Astrocyte (in vitro differentiated cells and primary cell): ENCODE results near the gene RAD21L1. TPM values are rescaled to one million over a fixed set of nuclear protein-coding genes. Genes with fewer than 3 reads are reported as not detected.

Experiments
- DNase-seq: peaks from one replicate; pipeline ENCODE4 v3.0.0-alpha.2; 2010; ENCODE audit warnings: low read depth
- FAIRE-seq: peaks from 2 replicates; lab custom pipeline; 2011; peaks lifted over from hg19 to GRCh38; lab: Jason Lieb, UNC
- H2AFZ ChIP-seq: 2 replicates; pipeline ENCODE4 v1.6.0; 2012; ENCODE audit warnings: low read depth, low read length, inconsistent platforms
- H3K27ac ChIP-seq: 2 replicates; pipeline ENCODE4 v1.5.1; 2011; ENCODE audit warnings: low read depth, low read length, inconsistent platforms
- H3K27me3 ChIP-seq: 2 replicates; pipeline ENCODE4 v1.6.0; 2011; ENCODE audit warnings: low read length, inconsistent platforms; ENCODE audit not compliant: insufficient read depth
- H3K36me3 ChIP-seq: 2 replicates; pipeline ENCODE4 v1.5.1; 2011; ENCODE audit warnings: low read length, inconsistent platforms; ENCODE audit not compliant: insufficient read depth
- H3K4me1 ChIP-seq: 2 replicates; pipeline ENCODE4 v1.5.1; 2011; ENCODE audit warnings: low read length, inconsistent platforms; ENCODE audit not compliant: insufficient read depth
- H3K4me2 ChIP-seq: 2 replicates; pipeline ENCODE4 v1.6.0; 2012; ENCODE audit warnings: low read length, inconsistent platforms
- H3K4me3 ChIP-seq: 2 replicates; pipeline ENCODE4 v1.5.1; 2011; ENCODE audit warnings: low read depth, mild to moderate bottlenecking, low read length, inconsistent platforms; ENCODE audit not compliant: insufficient read depth
- H3K79me2 ChIP-seq: 2 replicates; pipeline ENCODE4 v1.6.0; 2012; ENCODE audit warnings: mild to moderate bottlenecking, low read length, inconsistent platforms; ENCODE audit not compliant: insufficient read depth
- H3K9ac ChIP-seq: 2 replicates; pipeline ENCODE4 v1.6.0; 2012; ENCODE audit warnings: mild to moderate bottlenecking, low read length, inconsistent platforms
- H3K9me3 ChIP-seq: 2 replicates; pipeline ENCODE4 v1.5.1; 2012; ENCODE audit warnings: low read depth, mild to moderate bottlenecking, low read length, inconsistent platforms; ENCODE audit not compliant: insufficient read depth
- H4K20me1 ChIP-seq: 2 replicates; pipeline ENCODE4 v1.6.0; 2012; ENCODE audit warnings: low read length, inconsistent platforms; ENCODE audit not compliant: insufficient read depth
- H3K27ac Mint-ChIP-seq: one replicate; pipeline ENCODE4 v1.8.0; 2021; ENCODE audit warnings: mild to moderate bottlenecking, mixed read lengths; ENCODE audit not compliant: unreplicated experiment
- H3K27me3 Mint-ChIP-seq: one replicate; pipeline ENCODE4 v1.8.0; 2021; ENCODE audit warnings: low read depth, mixed read lengths; ENCODE audit not compliant: unreplicated experiment
- H3K36me3 Mint-ChIP-seq: one replicate; pipeline ENCODE4 v1.8.0; 2021; ENCODE audit warnings: low read depth, mixed read lengths; ENCODE audit not compliant: unreplicated experiment
- H3K4me1 Mint-ChIP-seq: one replicate; pipeline ENCODE4 v1.8.0; 2021; ENCODE audit warnings: low read depth, mixed read lengths; ENCODE audit not compliant: unreplicated experiment
- H3K4me3 Mint-ChIP-seq: one replicate; pipeline ENCODE4 v1.8.0; 2021; ENCODE audit warnings: mild to moderate bottlenecking, moderate library complexity, mixed read lengths; ENCODE audit not compliant: unreplicated experiment
- H3K9me3 Mint-ChIP-seq: one replicate; pipeline ENCODE4 v1.8.0; 2021; ENCODE audit warnings: mild to moderate bottlenecking, mixed read lengths; ENCODE audit not compliant: unreplicated experiment
- EZH2 ChIP-seq: IDR thresholded peaks from 2 replicates; pipeline ENCODE4 v1.6.1; 2012; ENCODE audit warnings: mild to moderate bottlenecking, low read length, inconsistent platforms; ENCODE audit not compliant: insufficient read depth
- total RNA-seq: library from RNA; stranded (reverse); gene quantifications from 2 replicates; pipeline ENCODE4 v1.2.1, GENCODE V29; 2021
- TF ChIP-seq, protein P1 (sequence below): IDR thresholded peaks from 2 replicates; pipeline ENCODE4 v1.5.1; 2011; ENCODE audit warnings: low read depth, mild to moderate bottlenecking, inconsistent platforms, low read length, moderate library complexity; ENCODE audit not compliant: insufficient read depth

The RAD21L1 gene
- total RNA-seq, 1 donor from 2014 or later: not detected

DNA sequence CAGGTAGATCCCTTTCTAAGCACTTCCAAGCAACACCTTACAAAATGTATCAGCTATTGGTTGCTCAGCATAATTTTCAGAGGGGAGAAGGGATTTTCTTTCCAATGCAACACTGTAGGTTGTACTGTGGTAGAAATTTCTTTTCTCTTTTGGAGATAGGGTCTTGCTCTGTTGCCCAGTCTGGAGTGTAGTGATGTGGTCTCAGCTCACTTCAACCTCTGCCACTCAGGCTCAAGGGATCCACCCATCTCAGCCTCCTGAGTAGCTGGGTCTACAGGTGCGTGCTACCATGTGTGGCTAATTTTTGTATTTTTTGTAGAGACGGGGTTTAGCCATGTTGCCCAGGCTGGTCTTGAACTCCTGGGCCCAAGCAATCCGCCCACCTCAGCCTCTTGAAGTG lies 16.3 kb downstream of the RAD21L1 start:
- no peak for FAIRE-seq
- H3K9me3 Mint-ChIP-seq: no peaks in the 10 kb centered on the region
- H4K20me1 ChIP-seq: no peaks in the 10 kb centered on the region
- no peak for DNase-seq
- peaks cover 4% of the 10 kb centered on the region for H3K4me1 ChIP-seq
- H3K4me2 ChIP-seq: peak overlapping the region; percentile 27
- H3K27me3 ChIP-seq: peaks cover under 1% of the 10 kb centered on the region
- peaks cover 8% of the 10 kb centered on the region for H3K4me1 Mint-ChIP-seq
- no peak for TF ChIP-seq EZH2
- TF ChIP-seq, protein P1, sequence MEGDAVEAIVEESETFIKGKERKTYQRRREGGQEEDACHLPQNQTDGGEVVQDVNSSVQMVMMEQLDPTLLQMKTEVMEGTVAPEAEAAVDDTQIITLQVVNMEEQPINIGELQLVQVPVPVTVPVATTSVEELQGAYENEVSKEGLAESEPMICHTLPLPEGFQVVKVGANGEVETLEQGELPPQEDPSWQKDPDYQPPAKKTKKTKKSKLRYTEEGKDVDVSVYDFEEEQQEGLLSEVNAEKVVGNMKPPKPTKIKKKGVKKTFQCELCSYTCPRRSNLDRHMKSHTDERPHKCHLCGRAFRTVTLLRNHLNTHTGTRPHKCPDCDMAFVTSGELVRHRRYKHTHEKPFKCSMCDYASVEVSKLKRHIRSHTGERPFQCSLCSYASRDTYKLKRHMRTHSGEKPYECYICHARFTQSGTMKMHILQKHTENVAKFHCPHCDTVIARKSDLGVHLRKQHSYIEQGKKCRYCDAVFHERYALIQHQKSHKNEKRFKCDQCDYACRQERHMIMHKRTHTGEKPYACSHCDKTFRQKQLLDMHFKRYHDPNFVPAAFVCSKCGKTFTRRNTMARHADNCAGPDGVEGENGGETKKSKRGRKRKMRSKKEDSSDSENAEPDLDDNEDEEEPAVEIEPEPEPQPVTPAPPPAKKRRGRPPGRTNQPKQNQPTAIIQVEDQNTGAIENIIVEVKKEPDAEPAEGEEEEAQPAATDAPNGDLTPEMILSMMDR: no peak
- peaks cover 8% of the 10 kb centered on the region for H3K27me3 Mint-ChIP-seq
- H3K36me3 ChIP-seq: no peaks in the 10 kb centered on the region
- no peak overlapping the region for H3K4me3 ChIP-seq
- H3K36me3 Mint-ChIP-seq: no peaks in the 10 kb centered on the region
- H3K27ac ChIP-seq: no peak overlapping the region
- no peak overlapping the region for H3K9ac ChIP-seq
- H3K79me2 ChIP-seq: no peaks in the 10 kb centered on the region
- H3K27ac Mint-ChIP-seq: no peak overlapping the region
- H2AFZ ChIP-seq: no peak overlapping the region
- H3K9me3 ChIP-seq: no peaks in the 10 kb centered on the region
- H3K4me3 Mint-ChIP-seq: no peak overlapping the region

DNA sequence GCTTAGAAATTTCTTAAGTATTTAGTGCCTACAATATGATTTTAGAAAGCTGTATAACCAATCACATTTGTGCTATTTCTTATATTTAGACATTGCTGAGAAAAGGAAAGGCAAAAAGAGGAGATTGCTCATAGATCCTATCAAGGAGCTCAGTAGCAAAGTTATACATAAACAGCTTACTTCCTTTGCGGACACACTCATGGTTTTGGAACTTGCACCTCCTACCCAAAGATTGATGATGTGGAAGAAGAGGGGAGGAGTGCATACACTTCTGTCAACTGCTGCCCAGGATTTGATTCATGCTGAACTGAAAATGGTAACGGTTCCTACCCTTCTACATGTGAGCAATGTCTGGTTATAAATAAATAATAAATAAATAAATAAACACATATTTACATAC lies 16.7 kb downstream of the RAD21L1 start:
- Mint-ChIP-seq H3K27me3 (peaks cover 8% of the 10 kb centered on the region), H3K4me3 (no peak overlapping the region), H3K27ac (no peak overlapping the region), H3K4me1 (peaks cover 8% of the 10 kb centered on the region), H3K36me3 (no peaks in the 10 kb centered on the region), H3K9me3 (no peaks in the 10 kb centered on the region)
- Histone ChIP-seq H4K20me1 (no peaks in the 10 kb centered on the region), H3K9ac (no peak overlapping the region), H3K79me2 (no peaks in the 10 kb centered on the region), H3K4me3 (no peak overlapping the region), H3K4me1 (peaks cover 4% of the 10 kb centered on the region), H3K4me2 (peak overlapping the region; percentile 27), H3K27ac (no peak overlapping the region), H3K36me3 (no peaks in the 10 kb centered on the region), H3K9me3 (no peaks in the 10 kb centered on the region), H3K27me3 (no peaks in the 10 kb centered on the region), H2AFZ (no peak overlapping the region)
- TF ChIP-seq EZH2: no peak
- TF ChIP-seq, protein P1: no peak
- FAIRE-seq (peak; percentile 98), DNase-seq (peak; percentile 95)

DNA sequence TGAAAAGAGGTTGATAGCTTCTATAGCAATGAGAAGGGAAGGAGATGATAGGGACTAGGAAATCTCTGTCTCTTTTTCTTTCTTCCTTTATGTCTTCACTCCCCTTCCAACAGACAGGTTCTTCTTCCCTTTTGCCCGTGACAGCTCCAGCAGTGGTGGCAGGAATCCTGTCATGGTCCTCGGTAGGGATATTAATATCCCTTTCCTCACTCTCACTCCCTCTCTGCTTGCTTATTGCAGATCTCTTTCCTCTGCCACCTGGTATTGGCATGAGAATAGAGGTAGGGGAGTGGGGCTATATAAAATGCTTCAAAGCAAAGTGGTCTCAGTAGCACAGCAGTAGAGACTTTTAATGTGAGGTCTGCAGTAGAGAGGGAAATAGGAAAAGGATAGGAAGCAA lies 19.7 kb downstream of the RAD21L1 start:
- no peak overlapping the region for H3K4me3 Mint-ChIP-seq
- H4K20me1 ChIP-seq: no peaks in the 10 kb centered on the region
- no peak overlapping the region for H3K4me2 ChIP-seq
- no peak overlapping the region for H3K9ac ChIP-seq
- no peak overlapping the region for H2AFZ ChIP-seq
- no peak for FAIRE-seq
- H3K4me1 Mint-ChIP-seq: peaks cover 8% of the 10 kb centered on the region
- peaks cover 8% of the 10 kb centered on the region for H3K27me3 Mint-ChIP-seq
- H3K36me3 ChIP-seq: no peaks in the 10 kb centered on the region
- TF ChIP-seq, protein P1: no peak
- no peak for TF ChIP-seq EZH2
- H3K4me1 ChIP-seq: peaks cover 4% of the 10 kb centered on the region
- no peaks in the 10 kb centered on the region for H3K36me3 Mint-ChIP-seq
- no peaks in the 10 kb centered on the region for H3K27me3 ChIP-seq
- no peaks in the 10 kb centered on the region for H3K9me3 ChIP-seq
- H3K27ac ChIP-seq: no peak overlapping the region
- H3K9me3 Mint-ChIP-seq: no peaks in the 10 kb centered on the region
- H3K4me3 ChIP-seq: no peak overlapping the region
- DNase-seq: no peak
- no peaks in the 10 kb centered on the region for H3K79me2 ChIP-seq
- H3K27ac Mint-ChIP-seq: no peak overlapping the region
